Neural progenitor cell (in vitro differentiated cells): Measurements from ENCODE around the gene KMT2E. TPM values are rescaled to one million over a fixed set of nuclear protein-coding genes. Genes with fewer than 3 reads are reported as not detected.

Experiments used
- DNase-seq: peaks from one replicate; pipeline ENCODE4 v3.0.0-alpha.2; 2016; ENCODE audit warnings: low spot score
- H2AFZ ChIP-seq: fragments of 200-600 bp; sonication (generic); replicated peaks from 2 replicates; pipeline ENCODE4 v1.6.1; 2016; ENCODE audit warnings: antibody characterized with exemption
- H3F3A ChIP-seq: fragments of 200-600 bp; sonication (generic); 2 replicates; pipeline ENCODE4 v1.6.1; 2016; ENCODE audit warnings: antibody characterized with exemption, low read depth
- H3K27ac ChIP-seq: fragments of 200-600 bp; sonication (generic); 2 replicates; pipeline ENCODE4 v1.5.1; 2016; ENCODE audit warnings: mild to moderate bottlenecking
- H3K27me3 ChIP-seq: fragments of 200-600 bp; sonication (generic); 2 replicates; pipeline ENCODE4 v1.6.1; 2016; ENCODE audit warnings: mild to moderate bottlenecking, moderate library complexity
- H3K36me3 ChIP-seq: fragments of 200-600 bp; sonication (generic); 2 replicates; pipeline ENCODE4 v1.5.1; 2016
- H3K4me1 ChIP-seq: fragments of 200-600 bp; sonication (generic); 2 replicates; pipeline ENCODE4 v1.6.1; 2016; ENCODE audit warnings: mixed run types
- H3K4me2 ChIP-seq: fragments of 200-600 bp; sonication (generic); 2 replicates; pipeline ENCODE4 v1.6.1; 2016
- H3K4me3 ChIP-seq: fragments of 200-600 bp; sonication (generic); 2 replicates; pipeline ENCODE4 v1.5.1; 2016
- H3K79me2 ChIP-seq: fragments of 200-600 bp; sonication (generic); 2 replicates; pipeline ENCODE4 v1.6.1; 2016; ENCODE audit warnings: low read depth
- H3K9ac ChIP-seq: fragments of 200-600 bp; sonication (generic); 2 replicates; pipeline ENCODE4 v1.6.1; 2016
- H3K9me3 ChIP-seq: fragments of 200-600 bp; sonication (generic); 2 replicates; pipeline ENCODE4 v1.5.1; 2016; ENCODE audit warnings: low read depth
- H4K20me1 ChIP-seq: fragments of 200-600 bp; sonication (generic); 2 replicates; pipeline ENCODE4 v1.6.1; 2016; ENCODE audit warnings: low read depth
- H3K27ac Mint-ChIP-seq: 3 replicates; pipeline ENCODE4 v1.8.0; 2021; ENCODE audit warnings: mixed read lengths
- H3K27me3 Mint-ChIP-seq: 2 replicates; pipeline ENCODE4 v1.8.0; 2022; ENCODE audit warnings: low read depth, mild to moderate bottlenecking, inconsistent platforms, moderate library complexity, mixed read lengths; ENCODE audit not compliant: insufficient read depth
- H3K36me3 Mint-ChIP-seq: 3 replicates; pipeline ENCODE4 v1.8.0; 2021; ENCODE audit warnings: mixed read lengths
- H3K4me1 Mint-ChIP-seq: 3 replicates; pipeline ENCODE4 v1.8.0; 2021; ENCODE audit warnings: mixed read lengths
- H3K4me3 Mint-ChIP-seq: 3 replicates; pipeline ENCODE4 v1.8.0; 2021; ENCODE audit warnings: mild to moderate bottlenecking, moderate library complexity, mixed read lengths
- H3K9me3 Mint-ChIP-seq: 3 replicates; pipeline ENCODE4 v1.8.0; 2020; ENCODE audit warnings: mixed read lengths
- CTCF ChIP-seq: fragments of 200-600 bp; sonication (generic); IDR thresholded peaks from 2 replicates; pipeline ENCODE4 v1.5.1; 2017; ENCODE audit warnings: antibody characterized with exemption, mild to moderate bottlenecking
- EZH2 ChIP-seq: fragments of 200-600 bp; sonication (generic); IDR thresholded peaks from 2 replicates; pipeline ENCODE4 v1.6.1; 2017; ENCODE audit warnings: antibody characterized with exemption, mild to moderate bottlenecking, moderate library complexity
- EZH2phosphoT487 ChIP-seq: fragments of 200-600 bp; sonication (generic); IDR thresholded peaks from 2 replicates; pipeline ENCODE4 v1.6.1; 2017; ENCODE audit warnings: antibody characterized with exemption
- total RNA-seq: library from RNA; depleted of rRNA; stranded (reverse); fragments of >200 nt; gene quantifications from 2 replicates; pipeline ENCODE4 v1.2.3, GENCODE V29; 2015; ENCODE audit warnings: low replicate concordance

KMT2E gene
- total RNA-seq, 1 donor from 2014 or later = 124 TPM

DNA sequence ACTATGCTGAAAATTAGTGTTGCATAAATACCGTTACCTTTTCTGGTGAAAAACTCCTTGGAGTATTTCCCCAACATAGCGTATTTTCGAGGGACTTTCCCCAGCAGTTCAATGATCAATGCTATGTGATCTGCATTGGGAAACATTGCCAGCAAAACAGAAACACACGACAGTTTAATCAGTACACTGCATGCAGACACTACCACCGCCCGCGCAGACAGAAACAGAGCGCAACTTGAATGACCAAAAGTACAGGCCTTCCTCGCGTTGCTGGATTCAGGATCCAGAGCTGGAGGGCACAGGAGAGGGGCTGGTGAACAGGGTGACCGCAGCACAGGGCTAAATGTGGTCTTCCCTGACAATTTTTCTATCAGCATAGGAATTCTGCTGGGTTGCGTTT, 111.7 kb downstream of the KMT2E start:
- Histone ChIP-seq H3K9me3 (no peaks in the 10 kb centered on the region), H3K36me3 (no peaks in the 10 kb centered on the region), H3K4me3 (no peak overlapping the region), H3K79me2 (no peaks in the 10 kb centered on the region), H3K4me2 (no peak overlapping the region), H3K27me3 (no peaks in the 10 kb centered on the region), H3K27ac (no peak overlapping the region), H2AFZ (no peak overlapping the region), H4K20me1 (peaks cover 40% of the 10 kb centered on the region), H3K9ac (no peak overlapping the region), H3F3A (peaks cover 12% of the 10 kb centered on the region), H3K4me1 (peaks cover 11% of the 10 kb centered on the region)
- no peak overlapping the region for H3K27ac Mint-ChIP-seq
- peaks cover 24% of the 10 kb centered on the region for H3K36me3 Mint-ChIP-seq
- peaks cover 54% of the 10 kb centered on the region for H3K4me1 Mint-ChIP-seq
- H3K9me3 Mint-ChIP-seq = no peaks in the 10 kb centered on the region
- no peak for DNase-seq
- TF ChIP-seq EZH2phosphoT487 (no peak), EZH2 (no peak), CTCF (no peak)
- H3K4me3 Mint-ChIP-seq = no peak overlapping the region
- peaks cover 2% of the 10 kb centered on the region for H3K27me3 Mint-ChIP-seq

DNA sequence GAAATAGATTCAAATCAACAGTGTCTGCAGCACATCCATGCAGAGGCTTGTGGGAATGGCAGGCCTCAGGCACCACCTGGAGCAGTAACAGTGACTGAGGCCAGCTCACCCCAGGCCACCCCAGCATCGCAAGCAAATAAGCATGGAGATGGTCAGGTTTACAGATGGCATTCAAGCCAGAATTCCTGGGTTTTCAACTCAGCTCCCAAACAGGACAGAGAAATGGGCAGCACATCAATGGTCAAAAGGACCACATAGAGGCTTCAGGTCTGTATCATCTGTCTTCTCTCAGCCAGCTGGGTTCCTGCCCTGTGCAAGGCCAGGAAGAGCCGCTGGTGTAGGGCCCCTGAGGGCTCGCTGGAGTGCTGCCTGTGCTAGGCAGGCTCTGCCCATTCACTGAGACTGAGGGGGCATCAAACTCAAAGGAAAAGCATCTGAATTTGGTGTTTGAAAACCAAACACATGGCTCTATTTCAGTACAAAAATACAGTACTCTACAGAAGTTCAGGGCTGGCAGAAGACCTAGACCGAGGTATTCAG, 112.5 kb downstream of the KMT2E start:
- peaks cover 11% of the 10 kb centered on the region for H3K4me1 ChIP-seq
- TF ChIP-seq EZH2phosphoT487 (no peak), EZH2 (no peak), CTCF (no peak)

GRCh38 chr7:105127179-105127578, 113.2 kb downstream of the KMT2E start:
- Mint-ChIP-seq H3K36me3 (peaks cover 29% of the 10 kb centered on the region), H3K27ac (no peak overlapping the region), H3K4me1 (peaks cover 54% of the 10 kb centered on the region), H3K4me3 (no peak overlapping the region), H3K9me3 (no peaks in the 10 kb centered on the region), H3K27me3 (peaks cover 2% of the 10 kb centered on the region)
- no peak overlapping the region for H2AFZ ChIP-seq
- H3K4me3 ChIP-seq = no peak overlapping the region
- no peaks in the 10 kb centered on the region for H3K27me3 ChIP-seq
- no peak for TF ChIP-seq CTCF
- no peak for TF ChIP-seq EZH2
- TF ChIP-seq EZH2phosphoT487 = no peak
- H3K4me2 ChIP-seq = no peak overlapping the region
- H3K9me3 ChIP-seq = no peaks in the 10 kb centered on the region
- H3F3A ChIP-seq = peaks cover 12% of the 10 kb centered on the region
- no peak overlapping the region for H3K27ac ChIP-seq
- H3K9ac ChIP-seq = no peak overlapping the region
- no peaks in the 10 kb centered on the region for H3K79me2 ChIP-seq
- H4K20me1 ChIP-seq = peaks cover 30% of the 10 kb centered on the region
- DNase-seq = no peak
- H3K36me3 ChIP-seq = no peaks in the 10 kb centered on the region
- peaks cover 6% of the 10 kb centered on the region for H3K4me1 ChIP-seq

More for the DNA sequence above, 112.5 kb downstream of the KMT2E start:
- no peak for DNase-seq
- Histone ChIP-seq H4K20me1 (peaks cover 35% of the 10 kb centered on the region), H3K4me2 (no peak overlapping the region), H3K36me3 (no peaks in the 10 kb centered on the region), H3F3A (peaks cover 12% of the 10 kb centered on the region), H2AFZ (no peak overlapping the region), H3K27me3 (no peaks in the 10 kb centered on the region), H3K27ac (no peak overlapping the region), H3K79me2 (no peaks in the 10 kb centered on the region), H3K9ac (no peak overlapping the region), H3K4me3 (no peak overlapping the region), H3K9me3 (no peaks in the 10 kb centered on the region)
- H3K27me3 Mint-ChIP-seq = peaks cover 2% of the 10 kb centered on the region
- H3K9me3 Mint-ChIP-seq = no peaks in the 10 kb centered on the region
- peaks cover 53% of the 10 kb centered on the region for H3K4me1 Mint-ChIP-seq
- no peak overlapping the region for H3K4me3 Mint-ChIP-seq
- peak overlapping the region; percentile 1 for H3K27ac Mint-ChIP-seq
- peaks cover 26% of the 10 kb centered on the region for H3K36me3 Mint-ChIP-seq
